Urothelium cell line (cell line): ENCODE results near the gene RAB5IF.
"Not testable (repeated sequence)": the region's sequence is repeated elsewhere in the genome, so short reads cannot be mapped to it uniquely, and the experiment has no call there.

Experiments
- DNase-seq: peaks from one replicate; pipeline ENCODE4 v3.0.0; 2011; ENCODE audit warnings: low spot score, mixed read lengths
- FAIRE-seq: peaks from 2 replicates; lab custom pipeline; 2011; peaks lifted over from hg19 to GRCh38; lab: Jason Lieb, UNC

RAB5IF gene

DNA sequence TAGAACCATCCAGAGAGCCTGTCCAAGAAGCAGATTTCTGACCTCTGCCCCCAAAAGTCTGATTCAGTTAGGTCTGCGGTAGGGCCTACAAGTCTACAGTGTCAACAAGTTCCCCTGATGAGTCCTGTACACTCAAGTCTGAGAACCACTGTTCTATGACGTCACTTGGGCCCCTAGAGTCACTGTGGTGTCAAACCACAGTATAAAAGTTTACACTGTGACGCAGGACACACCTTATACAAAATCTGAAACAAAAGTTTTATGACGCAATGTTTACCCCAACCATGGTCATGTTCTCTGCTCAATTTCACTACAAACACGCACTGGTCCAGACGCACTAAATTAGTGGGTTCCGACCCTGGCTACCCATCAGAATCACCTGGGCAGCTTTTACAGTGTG is 22.5 kb downstream of the RAB5IF start:
- FAIRE-seq (no peak), DNase-seq (no peak)

- no peak for FAIRE-seq
- DNase-seq, result no peak
Observed at GRCh38 chr20:36629719-36630681, 24.4 kb downstream of the RAB5IF start.

DNA sequence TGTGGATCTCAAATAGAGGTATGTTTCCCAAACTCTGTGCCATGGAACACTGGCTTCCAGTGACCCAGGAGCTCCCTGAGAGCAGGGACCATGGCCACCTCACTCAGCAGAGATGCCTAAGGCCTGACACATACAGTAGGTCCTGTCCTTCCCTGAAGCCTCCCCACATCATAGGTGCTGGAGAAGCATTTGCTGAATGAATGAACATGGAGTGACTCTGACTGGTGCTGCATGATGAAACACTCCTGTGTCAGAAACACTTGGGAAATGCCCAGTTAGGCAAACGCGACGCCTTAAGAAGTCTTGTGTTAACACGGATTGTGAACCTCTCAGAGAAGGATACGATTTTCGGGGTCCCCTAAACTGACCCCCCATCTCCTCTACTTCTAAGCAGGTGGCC is 26.1 kb downstream of the RAB5IF start:
- DNase-seq (no peak), FAIRE-seq (no peak)

DNA sequence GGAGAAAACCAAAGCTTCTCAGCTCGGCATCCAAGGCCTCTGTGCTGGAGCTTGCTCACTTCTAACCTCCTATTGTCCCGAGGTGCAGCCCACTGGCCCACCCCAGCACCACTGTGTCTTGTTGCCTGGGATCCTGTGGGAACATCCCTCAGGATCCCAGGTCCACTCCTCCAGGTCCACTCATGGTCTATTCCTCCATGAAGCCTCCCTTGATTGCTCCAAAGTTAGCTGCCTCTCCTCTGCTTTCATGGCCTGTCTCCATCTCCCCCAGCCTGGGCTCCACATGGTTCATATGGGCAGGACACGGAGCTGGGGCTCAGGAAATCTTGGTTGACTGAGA is 26.5 kb downstream of the RAB5IF start:
- DNase-seq, result no peak
- no peak for FAIRE-seq

GRCh38 chr20:36632487-36633284 is 27.1 kb downstream of the RAB5IF start:
- FAIRE-seq, result no peak

DNA sequence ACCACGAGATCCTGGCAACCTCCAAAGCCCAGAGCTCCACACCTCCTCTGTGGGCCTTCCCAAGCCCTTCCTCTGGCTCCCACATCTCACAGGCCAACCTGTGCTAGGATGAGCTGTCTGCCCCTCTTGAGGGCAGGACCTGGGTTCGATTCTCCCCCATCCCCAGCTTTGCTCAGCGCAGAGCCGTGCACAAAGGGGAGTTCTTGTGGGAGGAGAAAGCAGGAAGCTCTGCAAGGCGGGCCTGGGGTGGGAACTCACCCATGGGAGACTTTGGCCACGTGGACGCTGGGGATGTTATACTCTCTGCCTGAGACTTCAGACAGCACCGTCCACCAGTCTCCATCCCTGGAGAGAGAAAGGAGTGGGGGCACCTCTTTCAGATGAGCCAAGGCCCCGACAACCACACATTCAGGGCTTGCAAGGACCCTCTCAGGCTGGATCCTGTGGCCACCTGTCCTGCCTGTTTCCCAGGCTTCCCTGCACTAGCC is 27.8 kb downstream of the RAB5IF start:
- FAIRE-seq, result no peak
- DNase-seq, result no peak

More at GRCh38 chr20:36632487-36633284, 27.1 kb downstream of the RAB5IF start:
- no peak for DNase-seq

GRCh38 chr20:36634342-36634741 is 28.8 kb downstream of the RAB5IF start:
- FAIRE-seq (no peak), DNase-seq (no peak)

- not testable (repeated sequence) for FAIRE-seq
Observed at GRCh38 chr20:36638876-36639400, 33.4 kb downstream of the RAB5IF start.

DNA sequence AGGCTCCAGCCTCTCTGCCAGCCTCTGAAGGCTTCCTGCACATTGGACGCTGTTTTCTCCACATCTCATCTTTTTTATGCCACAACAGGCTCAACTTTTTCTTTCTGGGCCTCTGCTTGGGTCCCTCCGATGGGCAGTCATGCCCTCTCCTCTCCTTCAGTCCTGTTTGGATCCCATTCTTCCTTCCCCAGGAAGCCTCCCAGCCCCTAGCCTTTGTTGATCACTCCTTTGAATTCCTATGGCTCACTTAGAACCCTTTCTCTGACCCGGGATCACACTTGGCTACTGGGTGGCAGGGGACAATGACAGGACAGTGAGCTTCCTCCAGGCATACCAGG is 35.9 kb downstream of the RAB5IF start:
- no peak for FAIRE-seq
- no peak for DNase-seq

More at GRCh38 chr20:36638876-36639400, 33.4 kb downstream of the RAB5IF start:
- DNase-seq, result not testable (repeated sequence)

- FAIRE-seq (no peak), DNase-seq (no peak)
Observed at GRCh38 chr20:36642136-36642535, 36.6 kb downstream of the RAB5IF start.

GRCh38 chr20:36644032-36644705 is 38.6 kb downstream of the RAB5IF start:
- FAIRE-seq, result no peak
- DNase-seq, result no peak

DNA sequence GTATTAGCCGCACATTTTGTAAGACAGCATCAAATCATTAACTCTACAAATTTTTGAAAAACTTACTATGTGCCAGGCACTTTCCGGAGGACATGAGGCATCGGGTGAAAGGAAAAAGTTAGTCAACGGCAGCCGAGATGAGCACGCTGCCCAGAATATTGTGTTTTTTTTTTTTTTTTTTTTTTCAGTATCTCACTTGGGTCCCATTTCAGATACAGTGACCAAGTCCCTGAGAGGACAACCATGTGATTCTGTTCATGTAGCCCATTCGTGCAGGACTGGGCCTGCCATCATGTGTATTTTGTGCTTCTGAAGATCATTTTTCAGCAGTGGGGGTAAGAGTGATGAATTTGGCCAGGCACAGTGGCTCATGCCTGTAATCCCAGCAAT is 39.1 kb downstream of the RAB5IF start:
- no peak for FAIRE-seq
- DNase-seq, result no peak

GRCh38 chr20:36645353-36645752 is 39.8 kb downstream of the RAB5IF start:
- no peak for DNase-seq
- no peak for FAIRE-seq

DNA sequence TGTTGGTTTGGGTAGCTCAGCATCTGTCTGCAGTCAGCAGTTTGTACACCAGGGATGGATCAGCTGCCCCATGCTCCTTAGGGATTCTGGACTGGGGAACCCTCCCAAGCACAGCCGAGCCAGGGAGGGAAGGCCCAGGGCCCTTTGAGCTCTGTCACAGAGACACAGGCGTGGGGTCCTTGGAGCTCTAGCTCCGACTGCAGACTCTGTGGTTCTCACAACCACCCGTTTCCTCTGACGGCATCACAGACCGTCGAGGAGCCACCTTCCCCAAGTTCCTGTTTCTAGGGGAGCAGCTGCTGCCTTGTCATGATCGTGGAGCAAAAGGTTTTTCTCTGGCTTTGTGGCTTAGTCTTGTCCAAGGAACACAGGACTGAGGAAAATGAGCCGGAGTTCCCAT is 40.4 kb downstream of the RAB5IF start, which contains the start of gene SLA2:
SLA2 (minus strand) TSS at position 199 of the 400 bp plus-strand sequence. CDS start 4,861 bp downstream, outside the sequence.
- FAIRE-seq, result no peak
- DNase-seq, result no peak

DNA sequence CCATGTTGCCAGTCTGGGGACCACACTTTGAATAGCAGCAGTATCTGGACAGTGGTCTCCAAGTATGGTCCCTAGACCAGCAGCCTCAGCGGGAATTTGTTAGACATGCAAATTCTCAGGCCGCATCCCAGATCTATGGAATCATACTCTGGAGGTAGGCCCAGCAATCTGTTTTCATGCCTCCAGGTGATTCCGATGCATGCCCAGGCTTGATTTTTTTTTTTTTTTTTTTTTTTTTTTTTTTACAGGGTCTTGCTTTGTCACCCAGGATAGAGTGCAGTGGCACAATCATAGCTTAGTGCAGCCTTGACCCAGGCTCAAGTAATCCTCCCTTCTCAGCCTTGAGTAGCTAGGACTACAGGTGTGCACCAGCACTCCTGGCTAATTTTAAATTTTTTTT is 41.1 kb downstream of the RAB5IF start:
- DNase-seq (no peak), FAIRE-seq (no peak)

DNA sequence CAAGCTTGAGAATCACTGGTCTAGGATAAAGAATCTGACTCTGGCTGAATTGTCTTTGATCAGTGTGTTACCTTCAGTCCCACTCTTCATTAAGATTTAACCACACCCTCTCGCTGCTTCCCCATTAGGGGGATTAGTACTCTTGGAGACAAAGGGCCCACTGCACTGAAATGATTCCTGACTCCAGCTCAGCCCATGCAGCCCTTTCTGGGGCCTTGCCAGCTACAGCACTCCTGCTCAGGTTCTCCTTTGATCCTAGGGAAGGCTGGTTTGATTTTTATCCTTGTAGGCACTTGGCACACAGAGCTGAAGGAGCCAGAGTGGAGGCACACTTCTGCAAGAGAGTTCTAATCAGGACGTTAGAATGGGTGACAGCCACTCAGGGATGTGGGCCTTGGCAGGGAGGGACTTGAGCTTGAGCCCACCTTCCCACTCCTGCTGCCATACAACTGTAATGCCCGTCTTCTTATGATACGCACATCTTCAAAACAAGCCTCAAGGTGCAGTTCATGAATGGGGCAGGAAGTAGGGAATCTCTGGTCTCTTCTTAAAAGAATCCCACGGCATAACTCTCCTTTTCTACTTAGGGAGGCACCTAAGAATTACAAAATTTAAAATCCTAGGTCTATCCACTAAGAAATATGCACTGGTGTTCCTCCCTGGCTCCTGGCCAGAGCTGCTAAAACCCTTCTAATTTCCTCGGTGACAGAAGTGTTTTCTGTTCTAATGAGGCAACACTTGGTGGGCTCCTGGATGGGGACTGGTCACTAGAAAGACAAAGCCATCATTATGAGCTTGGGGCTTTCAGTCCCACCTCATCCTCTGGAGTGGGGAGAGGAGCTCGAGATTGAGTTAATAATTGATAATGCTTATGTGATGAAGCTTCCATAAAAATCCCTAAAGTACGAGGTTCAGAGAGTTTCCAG is 41.9 kb downstream of the RAB5IF start:
- no peak for FAIRE-seq
- no peak for DNase-seq

- no peak for FAIRE-seq
Observed at GRCh38 chr20:36653456-36653855, 47.9 kb downstream of the RAB5IF start.

GRCh38 chr20:36654506-36654905 is 48.9 kb downstream of the RAB5IF start:
- DNase-seq (no peak), FAIRE-seq (no peak)

More at GRCh38 chr20:36653456-36653855, 47.9 kb downstream of the RAB5IF start:
- no peak for DNase-seq

DNA sequence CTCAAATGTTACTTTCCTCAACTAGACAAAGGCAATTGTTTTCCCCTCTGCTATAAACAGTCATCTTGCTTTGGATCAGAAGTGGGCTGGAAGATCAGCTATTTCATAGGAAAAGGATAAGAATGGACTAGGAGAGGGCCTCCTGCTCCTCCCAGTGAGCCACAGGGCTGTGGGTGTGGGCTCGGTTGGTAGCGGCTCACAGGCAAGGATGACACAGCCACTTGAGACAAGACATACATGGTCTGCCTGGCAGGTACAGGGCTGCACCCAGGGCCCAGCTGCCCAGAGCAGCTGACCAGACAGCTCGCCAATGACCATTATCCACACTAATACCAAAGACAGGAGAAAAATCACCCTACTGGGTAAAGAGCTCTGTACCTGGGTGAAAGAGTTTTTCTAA is 49.4 kb downstream of the RAB5IF start:
- DNase-seq (no peak), FAIRE-seq (no peak)

DNA sequence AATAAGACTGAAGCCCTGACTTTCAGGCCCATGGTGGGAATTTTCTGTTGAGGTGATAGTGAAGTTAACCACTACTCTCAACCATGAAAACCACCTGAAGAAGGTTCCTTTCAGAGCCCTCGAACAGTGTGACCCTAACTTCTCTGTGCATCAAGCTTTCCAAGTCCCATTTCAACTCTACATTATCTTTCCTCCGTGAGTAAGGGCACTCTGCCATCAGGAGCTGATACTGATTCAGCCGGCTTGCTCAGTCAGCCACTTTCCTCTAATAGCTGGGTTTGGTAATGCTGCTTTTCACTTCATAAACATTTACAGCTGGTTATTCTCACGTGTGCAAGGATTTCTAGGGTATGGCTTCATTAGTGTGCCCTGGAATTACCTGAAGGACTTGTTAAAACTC is 51.2 kb downstream of the RAB5IF start:
- no peak for FAIRE-seq
- DNase-seq, result no peak
